Glutamatergic neuron (in vitro differentiated cells): ENCODE results near the gene RDH5. TPM values are rescaled to one million over a fixed set of nuclear protein-coding genes. Genes with fewer than 3 reads are reported as not detected.

ENCODE experiments used
- DNase-seq: peaks from one replicate; pipeline ENCODE4 v3.0.0; 2022
- H3K27ac Mint-ChIP-seq: one replicate; pipeline ENCODE4 v1.8.0; 2020; ENCODE audit warnings: mild to moderate bottlenecking, mixed read lengths, inconsistent platforms; ENCODE audit not compliant: unreplicated experiment
- H3K27me3 Mint-ChIP-seq: one replicate; pipeline ENCODE4 v1.8.0; 2020; ENCODE audit warnings: mild to moderate bottlenecking, moderate library complexity, mixed read lengths, inconsistent platforms; ENCODE audit not compliant: unreplicated experiment
- H3K36me3 Mint-ChIP-seq: one replicate; pipeline ENCODE4 v1.8.0; 2020; ENCODE audit warnings: mild to moderate bottlenecking, mixed read lengths, inconsistent platforms; ENCODE audit not compliant: unreplicated experiment
- H3K4me1 Mint-ChIP-seq: one replicate; pipeline ENCODE4 v1.8.0; 2020; ENCODE audit warnings: mild to moderate bottlenecking, low read depth, mixed read lengths, inconsistent platforms; ENCODE audit not compliant: unreplicated experiment
- H3K4me3 Mint-ChIP-seq: one replicate; pipeline ENCODE4 v1.8.0; 2020; ENCODE audit warnings: mild to moderate bottlenecking, mixed read lengths, inconsistent platforms; ENCODE audit not compliant: unreplicated experiment
- H3K9me3 Mint-ChIP-seq: one replicate; pipeline ENCODE4 v1.8.0; 2020; ENCODE audit warnings: mild to moderate bottlenecking, moderate library complexity, mixed read lengths, inconsistent platforms; ENCODE audit not compliant: unreplicated experiment
- total RNA-seq: library from RNA; stranded (reverse); fragmentation: NEBNext Ultra II Directional; extraction: Animal tissue kit (Norgen Biotek cat#: 25700); gene quantifications from one replicate; pipeline ENCODE4 v1.2.1, GENCODE V29; 2021; ENCODE audit not compliant: unreplicated experiment
- TF ChIP-seq, protein P1 (sequence below): fragments of 200-600 bp; sonication (generic); IDR thresholded peaks from one replicate; pipeline ENCODE4 v1.5.0; 2021; ENCODE audit not compliant: partially characterized antibody, unreplicated experiment

RDH5 gene
- total RNA-seq, 1 donor from 2014 or later, result 6.6 TPM

DNA sequence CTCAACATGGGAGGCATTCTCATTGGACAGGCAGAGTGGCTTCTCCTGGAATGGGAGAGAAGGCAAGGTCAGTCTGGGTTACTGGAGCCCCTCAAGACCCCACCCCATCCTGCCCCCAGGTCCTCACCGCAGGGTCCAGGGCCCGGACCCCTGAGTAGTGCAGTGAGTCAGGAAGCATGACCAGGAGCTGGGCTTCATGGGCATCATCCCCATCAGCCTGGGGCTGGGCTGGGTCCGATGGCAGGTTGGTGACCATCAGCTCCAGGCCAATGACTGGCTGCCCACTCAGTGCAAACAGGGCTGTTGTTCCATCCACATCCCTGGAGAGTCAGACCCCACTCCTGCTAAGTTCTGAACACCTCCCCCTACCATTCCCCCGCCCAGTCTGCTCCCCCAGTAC, 25.5 kb upstream of the RDH5 start:
- no peak overlapping the region for H3K4me3 Mint-ChIP-seq
- TF ChIP-seq, protein P1, sequence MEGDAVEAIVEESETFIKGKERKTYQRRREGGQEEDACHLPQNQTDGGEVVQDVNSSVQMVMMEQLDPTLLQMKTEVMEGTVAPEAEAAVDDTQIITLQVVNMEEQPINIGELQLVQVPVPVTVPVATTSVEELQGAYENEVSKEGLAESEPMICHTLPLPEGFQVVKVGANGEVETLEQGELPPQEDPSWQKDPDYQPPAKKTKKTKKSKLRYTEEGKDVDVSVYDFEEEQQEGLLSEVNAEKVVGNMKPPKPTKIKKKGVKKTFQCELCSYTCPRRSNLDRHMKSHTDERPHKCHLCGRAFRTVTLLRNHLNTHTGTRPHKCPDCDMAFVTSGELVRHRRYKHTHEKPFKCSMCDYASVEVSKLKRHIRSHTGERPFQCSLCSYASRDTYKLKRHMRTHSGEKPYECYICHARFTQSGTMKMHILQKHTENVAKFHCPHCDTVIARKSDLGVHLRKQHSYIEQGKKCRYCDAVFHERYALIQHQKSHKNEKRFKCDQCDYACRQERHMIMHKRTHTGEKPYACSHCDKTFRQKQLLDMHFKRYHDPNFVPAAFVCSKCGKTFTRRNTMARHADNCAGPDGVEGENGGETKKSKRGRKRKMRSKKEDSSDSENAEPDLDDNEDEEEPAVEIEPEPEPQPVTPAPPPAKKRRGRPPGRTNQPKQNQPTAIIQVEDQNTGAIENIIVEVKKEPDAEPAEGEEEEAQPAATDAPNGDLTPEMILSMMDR, result no peak
- H3K4me1 Mint-ChIP-seq, result no peaks in the 10 kb centered on the region
- H3K27ac Mint-ChIP-seq, result no peak overlapping the region
- peaks cover 4% of the 10 kb centered on the region for H3K36me3 Mint-ChIP-seq
- H3K27me3 Mint-ChIP-seq, result peaks cover 3% of the 10 kb centered on the region
- peaks cover 2% of the 10 kb centered on the region for H3K9me3 Mint-ChIP-seq
- no peak for DNase-seq

DNA sequence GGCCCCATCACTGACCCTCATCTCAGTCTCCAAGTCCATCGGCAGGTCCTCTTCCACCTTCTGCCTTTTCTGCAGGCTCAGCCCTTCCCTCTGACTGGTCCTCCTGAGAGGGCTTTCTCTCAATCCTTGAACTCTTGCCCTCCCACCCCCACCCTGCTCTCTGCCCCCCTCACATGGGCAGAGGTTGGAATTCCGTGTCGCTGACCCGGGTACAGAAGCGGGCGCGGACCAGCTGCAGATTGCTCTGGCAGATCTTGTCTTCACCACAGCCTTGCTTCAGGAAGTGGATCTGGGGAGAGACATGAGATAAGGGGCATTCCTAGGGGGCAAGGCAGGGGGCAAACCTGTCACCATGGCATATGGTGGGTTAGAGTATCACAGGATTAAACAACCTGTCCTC, 24.8 kb upstream of the RDH5 start:
- no peak for DNase-seq
- Mint-ChIP-seq H3K4me3 (no peak overlapping the region), H3K27ac (no peak overlapping the region), H3K4me1 (no peaks in the 10 kb centered on the region), H3K27me3 (peaks cover 4% of the 10 kb centered on the region), H3K9me3 (peaks cover 2% of the 10 kb centered on the region), H3K36me3 (peaks cover 9% of the 10 kb centered on the region)
- TF ChIP-seq, protein P1, result no peak

DNA sequence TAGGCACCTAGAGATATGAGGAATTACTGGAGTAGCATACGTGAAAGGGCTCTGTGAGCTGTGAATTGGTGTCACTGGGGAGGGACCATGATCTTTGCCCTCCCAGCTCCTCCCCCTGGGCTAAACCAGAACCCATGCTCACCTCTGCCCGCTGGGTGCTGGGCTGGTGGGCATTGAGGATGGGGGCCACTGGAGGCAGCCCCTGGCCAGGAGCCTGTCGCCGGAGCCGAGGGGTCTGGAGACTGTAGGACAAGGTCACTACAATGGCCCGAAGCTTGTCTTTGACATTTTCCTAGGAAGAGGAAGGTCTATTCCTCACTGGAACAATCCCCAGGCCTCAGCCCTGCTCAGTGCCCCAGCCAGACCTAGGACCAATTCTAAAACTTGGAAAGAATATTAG, 24.1 kb upstream of the RDH5 start:
- Mint-ChIP-seq H3K27me3 (peaks cover 4% of the 10 kb centered on the region), H3K4me3 (no peak overlapping the region), H3K9me3 (peaks cover 2% of the 10 kb centered on the region), H3K27ac (no peak overlapping the region), H3K36me3 (peaks cover 9% of the 10 kb centered on the region), H3K4me1 (no peaks in the 10 kb centered on the region)
- TF ChIP-seq, protein P1, result no peak
- no peak for DNase-seq

DNA sequence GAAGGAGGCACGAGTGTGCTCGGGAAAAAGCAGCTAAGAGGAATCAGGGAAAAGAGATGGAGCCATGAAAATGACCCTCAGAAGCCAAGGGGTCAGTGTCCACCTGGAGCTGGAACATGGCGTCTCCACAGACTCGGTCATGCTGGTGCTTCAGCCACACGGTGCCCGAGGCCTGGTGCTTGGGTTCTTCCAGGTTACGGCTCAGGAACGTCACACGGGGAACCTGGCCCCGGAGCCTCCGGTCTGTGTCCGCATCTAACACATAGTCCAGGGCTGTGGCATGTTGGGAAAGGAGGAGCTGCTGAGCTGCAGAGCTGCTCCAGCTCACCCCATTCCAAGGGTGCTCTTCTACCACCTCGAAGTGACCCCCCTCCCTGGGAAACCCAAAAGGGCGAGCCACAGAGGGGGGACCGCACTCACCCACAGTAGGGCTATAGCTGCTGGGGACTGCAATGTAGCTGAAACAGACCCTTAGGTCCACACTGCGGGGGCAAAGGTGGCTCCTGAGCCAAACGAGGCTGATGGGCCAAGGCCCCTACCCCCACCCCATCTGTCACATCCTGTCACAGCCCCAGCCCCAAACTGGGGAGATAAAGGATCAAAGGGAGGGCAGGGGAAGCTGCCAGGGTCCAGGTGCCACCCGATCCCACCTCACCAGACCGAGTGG, 23.3 kb upstream of the RDH5 start:
- DNase-seq, result no peak
- Mint-ChIP-seq H3K9me3 (peaks cover 5% of the 10 kb centered on the region), H3K36me3 (peaks cover 9% of the 10 kb centered on the region), H3K27me3 (peaks cover 4% of the 10 kb centered on the region), H3K4me3 (no peak overlapping the region), H3K27ac (no peak overlapping the region), H3K4me1 (no peaks in the 10 kb centered on the region)
- TF ChIP-seq, protein P1, result no peak

DNA sequence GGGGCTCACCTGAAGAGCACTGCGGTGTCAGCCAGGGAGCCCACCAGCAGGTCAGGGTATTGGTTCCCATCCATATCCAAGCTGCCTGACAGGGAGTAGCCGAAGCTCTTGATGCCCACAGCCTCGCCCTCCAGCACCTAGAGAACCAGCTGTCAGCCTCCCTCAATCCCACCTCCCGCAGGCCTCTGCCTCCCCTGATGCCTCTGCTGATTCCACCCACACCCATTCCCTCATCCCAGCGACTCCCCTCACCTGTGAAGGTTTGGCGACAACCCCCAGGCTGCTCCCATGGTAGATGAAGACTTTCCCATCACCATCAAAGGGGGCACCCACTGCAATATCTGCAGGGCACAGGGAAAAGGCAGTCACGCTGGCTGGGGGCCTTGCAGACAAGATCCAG, 22.5 kb upstream of the RDH5 start:
- no peak overlapping the region for H3K27ac Mint-ChIP-seq
- no peak overlapping the region for H3K4me3 Mint-ChIP-seq
- DNase-seq, result no peak
- TF ChIP-seq, protein P1, result no peak
- peaks cover 4% of the 10 kb centered on the region for H3K27me3 Mint-ChIP-seq
- peaks cover 5% of the 10 kb centered on the region for H3K9me3 Mint-ChIP-seq
- H3K36me3 Mint-ChIP-seq, result peaks cover 9% of the 10 kb centered on the region
- H3K4me1 Mint-ChIP-seq, result no peaks in the 10 kb centered on the region
